ENCODE results near the gene WNT5B. TPM values are rescaled to one million over a fixed set of nuclear protein-coding genes. Genes with fewer than 3 reads are reported as not detected.
A peak's percentile ranks its signal among the peaks of the same experiment; 100 is the strongest.

WNT5B gene
- total and polyA plus RNA-seq, 9 donors = 3.1 to 20.3 (median 8.5) TPM

GRCh38 chr12:1629338-1630132 lies 504 bp downstream of the WNT5B start:
- Histone ChIP-seq H3K27ac (peak overlapping the region in 1 of 2 donors; percentile 55), H3K27me3 (no peaks in the 10 kb centered on the region), H3K4me1 (ENCODE audit: insufficient read depth) (peaks cover 2% of the 10 kb centered on the region), H3K9me3 (no peaks in the 10 kb centered on the region), H3K4me3 (peak overlapping the region; percentile 37), H3K36me3 (no peaks in the 10 kb centered on the region)
- TF ChIP-seq EP300 (IDR thresholded peaks at IDR 0.05) = no peak
- no peak for TF ChIP-seq CTCF (IDR thresholded peaks at IDR 0.05)
- no peak for TF ChIP-seq POLR2A (IDR thresholded peaks at IDR 0.05)
- intact Hi-C loops (cut with DNase I) = loop anchor here in 1 of 4 donors (10.0 kb wide), 1 partner anchor 305 kb away; no protein-coding TSS in a partner anchor
- 13 to 14% (median 14%) methylated on average over 30 to 32 of the region's 32 CpGs for WGBS, 3 donors
- peak in 3 of 5 donors; percentile 36 to 54 (median 38) for DNase-seq

GRCh38 chr12:1630133-1630826 lies 1.2 kb downstream of the WNT5B start:
- TF ChIP-seq CTCF (IDR thresholded peaks at IDR 0.05) (peak in 1 of 3 donors; percentile 32), POLR2A (IDR thresholded peaks at IDR 0.05) (no peak)
- intact Hi-C loops (cut with DNase I) = loop anchor here in 1 of 4 donors (10.0 kb wide), 1 partner anchor 305 kb away; no protein-coding TSS in a partner anchor
- Histone ChIP-seq H3K36me3 (no peaks in the 10 kb centered on the region), H3K27me3 (no peaks in the 10 kb centered on the region), H3K4me3 (peak overlapping the region; percentile 37), H3K9me3 (no peaks in the 10 kb centered on the region), H3K4me1 (ENCODE audit: insufficient read depth) (peaks cover 2% of the 10 kb centered on the region), H3K27ac (peak overlapping the region in 1 of 2 donors; percentile 55)
- 1 to 4% (median 2%) methylated on average over 53 to 58 of the region's 58 CpGs for WGBS, 3 donors
- peak; percentile 47 to 65 (median 63) for DNase-seq

DNA sequence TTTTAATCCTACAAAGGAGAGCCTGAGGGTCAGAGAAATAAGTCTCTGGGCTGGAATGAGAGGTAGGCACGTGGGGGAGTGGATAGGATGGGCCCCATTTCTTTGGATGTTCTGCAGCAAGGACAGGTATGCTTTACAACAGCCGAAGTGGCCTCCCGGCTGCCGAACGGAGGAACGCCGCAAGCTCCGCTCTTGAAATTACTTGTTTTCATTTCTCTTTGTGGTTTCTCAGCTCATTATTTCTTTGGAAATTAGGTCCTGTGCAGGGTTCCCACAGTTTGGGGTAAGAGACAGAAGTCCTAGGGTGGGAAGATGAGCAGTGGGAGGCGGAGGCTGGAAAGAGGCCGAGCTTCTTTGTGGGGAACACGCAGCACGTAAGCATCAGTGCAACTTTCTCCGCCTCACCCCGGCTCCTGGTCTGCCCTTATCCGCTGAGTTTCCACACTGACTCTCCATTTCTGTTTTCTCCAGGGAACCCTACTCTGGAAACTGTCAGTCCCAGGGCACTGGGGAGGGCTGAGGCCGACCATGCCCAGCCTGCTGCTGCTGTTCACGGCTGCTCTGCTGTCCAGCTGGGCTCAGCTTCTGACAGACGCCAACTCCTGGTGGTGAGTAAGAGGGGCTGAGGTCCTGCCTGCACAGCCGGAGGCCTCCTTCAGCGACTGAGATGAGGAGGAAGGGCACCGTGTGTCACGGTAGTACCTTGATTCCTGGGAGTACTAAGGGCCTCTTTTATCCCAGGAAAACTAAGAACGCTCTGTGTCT lies 2.0 kb downstream of the WNT5B start:
- WGBS, 3 donors = 42 to 57% (median 42%) methylated on average over 23 of the region's 23 CpGs
- H3K36me3 ChIP-seq = no peaks in the 10 kb centered on the region
- no peak overlapping the region for H3K4me3 ChIP-seq
- TF ChIP-seq EP300 (IDR thresholded peaks at IDR 0.05) = no peak
- intact Hi-C loops (cut with DNase I) = loop anchor here in 1 of 4 donors (10.0 kb wide), 1 partner anchor 304 kb away; no protein-coding TSS in a partner anchor
- peak overlapping the region in 1 of 2 donors; percentile 49 for H3K27ac ChIP-seq
- no peaks in the 10 kb centered on the region for H3K9me3 ChIP-seq
- peak in 2 of 5 donors; percentile 34 to 67 for DNase-seq
- peaks cover 2% of the 10 kb centered on the region for H3K4me1 ChIP-seq (ENCODE audit: insufficient read depth)
- no peaks in the 10 kb centered on the region for H3K27me3 ChIP-seq

DNA sequence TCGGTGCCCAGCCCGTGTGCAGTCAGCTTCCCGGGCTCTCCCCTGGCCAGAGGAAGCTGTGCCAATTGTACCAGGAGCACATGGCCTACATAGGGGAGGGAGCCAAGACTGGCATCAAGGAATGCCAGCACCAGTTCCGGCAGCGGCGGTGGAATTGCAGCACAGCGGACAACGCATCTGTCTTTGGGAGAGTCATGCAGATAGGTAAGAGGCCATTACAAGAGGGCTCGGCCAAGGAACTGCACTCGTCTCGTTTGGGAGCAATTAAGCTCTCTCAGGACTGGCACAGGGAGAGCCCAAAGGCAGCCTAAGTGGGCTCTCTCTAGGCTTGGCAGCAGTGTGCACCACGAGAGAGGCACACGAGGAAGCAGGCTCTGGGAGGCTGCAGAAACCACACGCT lies 3.7 kb downstream of the WNT5B start:
- WGBS, 3 donors = 92 to 96% (median 96%) methylated on average over 14 of the region's 14 CpGs

More for the DNA sequence above, 3.7 kb downstream of the WNT5B start:
- DNase-seq = no peak
- intact Hi-C loops (cut with DNase I) = loop anchor here in 1 of 4 donors (10.0 kb wide), 1 partner anchor 302 kb away; no protein-coding TSS in a partner anchor
- no peaks in the 10 kb centered on the region for H3K9me3 ChIP-seq
- H3K36me3 ChIP-seq = no peaks in the 10 kb centered on the region
- no peak overlapping the region for H3K27ac ChIP-seq
- no peak overlapping the region for H3K4me3 ChIP-seq
- H3K4me1 ChIP-seq (ENCODE audit: insufficient read depth) = peaks cover 2% of the 10 kb centered on the region
- TF ChIP-seq POLR2A (IDR thresholded peaks at IDR 0.05) = no peak
- no peak for TF ChIP-seq EP300 (IDR thresholded peaks at IDR 0.05)
- no peak for TF ChIP-seq CTCF (IDR thresholded peaks at IDR 0.05)
- H3K27me3 ChIP-seq = no peaks in the 10 kb centered on the region

Measured in ovary (tissue), 9 donors.